NOMO-1 treated with dmso at 0.1 percent for 144 hours (cell line): ENCODE results near the gene TTC5.
"Not testable (repeated sequence)": the region's sequence is repeated elsewhere in the genome, so short reads cannot be mapped to it uniquely, and the experiment has no call there.

ENCODE experiments used
- DNase-seq: peaks from one replicate; lab custom pipeline; 2025; ENCODE audit not compliant: unreplicated experiment; lab: John Stamatoyannopoulos, UW

The TTC5 gene

GRCh38 chr14:20306079-20306423 lies 300 bp upstream of the TTC5 start:
- no peak for DNase-seq

GRCh38 chr14:20302042-20302755 lies 3.6 kb downstream of the TTC5 start:
- DNase-seq, result no peak

GRCh38 chr14:20295067-20295466 lies 10.7 kb downstream of the TTC5 start:
- DNase-seq, result peak; percentile 53

- DNase-seq, result no peak
Observed at GRCh38 chr14:20294636-20295035, 11.1 kb downstream of the TTC5 start.

GRCh38 chr14:20281998-20282397 lies 23.8 kb downstream of the TTC5 start:
- not testable (repeated sequence) for DNase-seq

GRCh38 chr14:20280265-20280664 lies 25.5 kb downstream of the TTC5 start:
- DNase-seq, result not testable (repeated sequence)

- no peak for DNase-seq
Observed at GRCh38 chr14:20278414-20278813, 27.3 kb downstream of the TTC5 start.

GRCh38 chr14:20277409-20277808 lies 28.3 kb downstream of the TTC5 start:
- DNase-seq, result no peak

GRCh38 chr14:20274062-20274461 lies 31.7 kb downstream of the TTC5 start:
- no peak for DNase-seq

- DNase-seq, result not testable (repeated sequence)
Observed at GRCh38 chr14:20264361-20264760, 41.4 kb downstream of the TTC5 start.

- no peak for DNase-seq
Observed at GRCh38 chr14:20262642-20263128, 43.1 kb downstream of the TTC5 start.

GRCh38 chr14:20247646-20248246 lies 58.0 kb downstream of the TTC5 start:
- DNase-seq, result no peak
